ENCODE measurements around the gene DDX11.
"Not testable (repeated sequence)": the region's sequence is repeated elsewhere in the genome, so short reads cannot be mapped to it uniquely, and the experiment has no call there.

Gene DDX11

GRCh38 chr12:31102125-31102524 lies 28.5 kb downstream of the DDX11 start:
- H3K4me2 ChIP-seq (ENCODE audit: low read length); H2AFZ ChIP-seq (ENCODE audit: low read length); H3K27me3 ChIP-seq (ENCODE audit: insufficient read depth, low read length); H3K79me2 ChIP-seq (ENCODE audit: insufficient read depth, low read length); H3K9me2 ChIP-seq (ENCODE audit: low read depth, low read length); H3K9ac ChIP-seq (ENCODE audit: low read length); H3K27ac ChIP-seq (ENCODE audit: low read depth, low read length, poor library complexity, severe bottlenecking); H3K4me3 ChIP-seq (ENCODE audit: low read depth, low read length, poor library complexity, severe bottlenecking); H3K9me3 ChIP-seq (ENCODE audit: low read length); H4K20me1 ChIP-seq (ENCODE audit: insufficient read depth, low read length); H3F3A ChIP-seq (ENCODE audit: insufficient read depth, low read length): not testable (repeated sequence)
- Histone ChIP-seq H3K4me1 (ENCODE audit: insufficient read depth, low read length, severe bottlenecking) (peaks cover 16% of the 10 kb centered on the region), H3K36me3 (ENCODE audit: insufficient read depth, low read length) (peaks cover 24% of the 10 kb centered on the region)

- not testable (repeated sequence) for H3K4me3 ChIP-seq (ENCODE audit: low read depth, low read length, poor library complexity, severe bottlenecking); H3K27me3 ChIP-seq (ENCODE audit: insufficient read depth, low read length); H2AFZ ChIP-seq (ENCODE audit: low read length); H3K9ac ChIP-seq (ENCODE audit: low read length); H3K4me2 ChIP-seq (ENCODE audit: low read length); H3F3A ChIP-seq (ENCODE audit: insufficient read depth, low read length); H4K20me1 ChIP-seq (ENCODE audit: insufficient read depth, low read length); H3K79me2 ChIP-seq (ENCODE audit: insufficient read depth, low read length); H3K27ac ChIP-seq (ENCODE audit: low read depth, low read length, poor library complexity, severe bottlenecking); H3K9me3 ChIP-seq (ENCODE audit: low read length); H3K9me2 ChIP-seq (ENCODE audit: low read depth, low read length)
- Histone ChIP-seq H3K4me1 (ENCODE audit: insufficient read depth, low read length, severe bottlenecking) (peaks cover 16% of the 10 kb centered on the region), H3K36me3 (ENCODE audit: insufficient read depth, low read length) (peaks cover 22% of the 10 kb centered on the region)
These were observed 28.9 kb downstream of the DDX11 start for GRCh38 chr12:31102596-31102995.

GRCh38 chr12:31103561-31103975 lies 29.9 kb downstream of the DDX11 start:
- not testable (repeated sequence) for H4K20me1 ChIP-seq (ENCODE audit: insufficient read depth, low read length); H2AFZ ChIP-seq (ENCODE audit: low read length); H3K9me2 ChIP-seq (ENCODE audit: low read depth, low read length); H3K9ac ChIP-seq (ENCODE audit: low read length); H3K27me3 ChIP-seq (ENCODE audit: insufficient read depth, low read length); H3K9me3 ChIP-seq (ENCODE audit: low read length); H3F3A ChIP-seq (ENCODE audit: insufficient read depth, low read length); H3K4me2 ChIP-seq (ENCODE audit: low read length); H3K79me2 ChIP-seq (ENCODE audit: insufficient read depth, low read length); H3K27ac ChIP-seq (ENCODE audit: low read depth, low read length, poor library complexity, severe bottlenecking); H3K4me3 ChIP-seq (ENCODE audit: low read depth, low read length, poor library complexity, severe bottlenecking)
- peaks cover 18% of the 10 kb centered on the region for H3K36me3 ChIP-seq (ENCODE audit: insufficient read depth, low read length)
- peaks cover 16% of the 10 kb centered on the region for H3K4me1 ChIP-seq (ENCODE audit: insufficient read depth, low read length, severe bottlenecking)

GRCh38 chr12:31104220-31104619 lies 30.6 kb downstream of the DDX11 start:
- not testable (repeated sequence) for H3K27me3 ChIP-seq (ENCODE audit: insufficient read depth, low read length); H2AFZ ChIP-seq (ENCODE audit: low read length); H3K9ac ChIP-seq (ENCODE audit: low read length); H3K79me2 ChIP-seq (ENCODE audit: insufficient read depth, low read length); H3K4me2 ChIP-seq (ENCODE audit: low read length); H3K9me2 ChIP-seq (ENCODE audit: low read depth, low read length); H3F3A ChIP-seq (ENCODE audit: insufficient read depth, low read length); H3K9me3 ChIP-seq (ENCODE audit: low read length); H4K20me1 ChIP-seq (ENCODE audit: insufficient read depth, low read length); H3K27ac ChIP-seq (ENCODE audit: low read depth, low read length, poor library complexity, severe bottlenecking); H3K4me3 ChIP-seq (ENCODE audit: low read depth, low read length, poor library complexity, severe bottlenecking)
- Histone ChIP-seq H3K36me3 (ENCODE audit: insufficient read depth, low read length) (peaks cover 18% of the 10 kb centered on the region), H3K4me1 (ENCODE audit: insufficient read depth, low read length, severe bottlenecking) (peaks cover 16% of the 10 kb centered on the region)

GRCh38 chr12:31104773-31105172 lies 31.1 kb downstream of the DDX11 start:
- not testable (repeated sequence) for H3K79me2 ChIP-seq (ENCODE audit: insufficient read depth, low read length)
- H3K36me3 ChIP-seq (ENCODE audit: insufficient read depth, low read length) = peaks cover 18% of the 10 kb centered on the region

GRCh38 chr12:31105668-31106067 lies 32.0 kb downstream of the DDX11 start:
- Histone ChIP-seq H3K4me1 (ENCODE audit: insufficient read depth, low read length, severe bottlenecking) (peaks cover 2% of the 10 kb centered on the region), H3K36me3 (ENCODE audit: insufficient read depth, low read length) (peaks cover 17% of the 10 kb centered on the region), H3F3A (ENCODE audit: insufficient read depth, low read length) (no peaks in the 10 kb centered on the region), H3K4me2 (ENCODE audit: low read length) (no peak overlapping the region), H4K20me1 (ENCODE audit: insufficient read depth, low read length) (no peaks in the 10 kb centered on the region), H3K9me2 (ENCODE audit: low read depth, low read length) (no peaks in the 10 kb centered on the region), H3K4me3 (ENCODE audit: low read depth, low read length, poor library complexity, severe bottlenecking) (no peak overlapping the region), H3K79me2 (ENCODE audit: insufficient read depth, low read length) (no peaks in the 10 kb centered on the region), H2AFZ (ENCODE audit: low read length) (no peak overlapping the region), H3K9me3 (ENCODE audit: low read length) (no peaks in the 10 kb centered on the region), H3K27ac (ENCODE audit: low read depth, low read length, poor library complexity, severe bottlenecking) (no peak overlapping the region), H3K27me3 (ENCODE audit: insufficient read depth, low read length) (no peaks in the 10 kb centered on the region), H3K9ac (ENCODE audit: low read length) (no peak overlapping the region)
- TF ChIP-seq EZH2 (IDR thresholded peaks at IDR 0.05; ENCODE audit: borderline replicate concordance, low read length) (no peak), CTCF (IDR thresholded peaks at IDR 0.05; ENCODE audit: low read length) (no peak)

More at GRCh38 chr12:31104773-31105172, 31.1 kb downstream of the DDX11 start:
- not testable (repeated sequence) for H3K27ac ChIP-seq (ENCODE audit: low read depth, low read length, poor library complexity, severe bottlenecking); H2AFZ ChIP-seq (ENCODE audit: low read length); H3K27me3 ChIP-seq (ENCODE audit: insufficient read depth, low read length); H3F3A ChIP-seq (ENCODE audit: insufficient read depth, low read length); H3K9me3 ChIP-seq (ENCODE audit: low read length); H4K20me1 ChIP-seq (ENCODE audit: insufficient read depth, low read length); H3K4me2 ChIP-seq (ENCODE audit: low read length); H3K9me2 ChIP-seq (ENCODE audit: low read depth, low read length); H3K4me3 ChIP-seq (ENCODE audit: low read depth, low read length, poor library complexity, severe bottlenecking); H3K9ac ChIP-seq (ENCODE audit: low read length)
- H3K4me1 ChIP-seq (ENCODE audit: insufficient read depth, low read length, severe bottlenecking) = peaks cover 11% of the 10 kb centered on the region

All from OCI-LY1 (cell line).